ENCODE results near the gene ILDR1. TPM values are rescaled to one million over a fixed set of nuclear protein-coding genes. Genes with fewer than 3 reads are reported as not detected.
"Not testable (repeated sequence)": the region's sequence is repeated elsewhere in the genome, so short reads cannot be mapped to it uniquely, and the experiment has no call there.

The ILDR1 gene
- total RNA-seq = 19.9 TPM

GRCh38 chr3:122021811-122022401, at the start of gene ILDR1:
Gene ILDR1, minus strand, starts transcription at chr3:122022247. Its CDS starts 170 bp downstream, at chr3:122022077.
- DNase-seq (ENCODE audit: low spot score) = peak; percentile 49

GRCh38 chr3:122067588-122068240, 45.7 kb upstream of the ILDR1 start:
- no peak for DNase-seq (ENCODE audit: low spot score)

GRCh38 chr3:122067214-122067550, 45.1 kb upstream of the ILDR1 start:
- no peak for DNase-seq (ENCODE audit: low spot score)

- DNase-seq (ENCODE audit: low spot score) = no peak
Observed at GRCh38 chr3:122066331-122067213, 44.5 kb upstream of the ILDR1 start.

GRCh38 chr3:122064326-122064725, 42.3 kb upstream of the ILDR1 start:
- no peak for DNase-seq (ENCODE audit: low spot score)

- no peak for DNase-seq (ENCODE audit: low spot score)
Observed at GRCh38 chr3:122063908-122064307, 41.9 kb upstream of the ILDR1 start.

- no peak for DNase-seq (ENCODE audit: low spot score)
Observed at GRCh38 chr3:122060040-122060698, 38.1 kb upstream of the ILDR1 start.

GRCh38 chr3:122058294-122058693, 36.2 kb upstream of the ILDR1 start:
- DNase-seq (ENCODE audit: low spot score) = no peak

GRCh38 chr3:122057671-122058070, 35.6 kb upstream of the ILDR1 start:
- no peak for DNase-seq (ENCODE audit: low spot score)

- DNase-seq (ENCODE audit: low spot score) = no peak
Observed at GRCh38 chr3:122055215-122055614, 33.2 kb upstream of the ILDR1 start, which contains the start of gene CD86. Gene CD86, plus strand, starts transcription at chr3:122055362. Its CDS starts 128 bp downstream, at chr3:122055490.

GRCh38 chr3:122052968-122053367, 30.9 kb upstream of the ILDR1 start:
- DNase-seq (ENCODE audit: low spot score) = no peak

GRCh38 chr3:122047773-122048172, 25.7 kb upstream of the ILDR1 start:
- not testable (repeated sequence) for DNase-seq (ENCODE audit: low spot score)

- not testable (repeated sequence) for DNase-seq (ENCODE audit: low spot score)
Observed at GRCh38 chr3:122047296-122047695, 25.2 kb upstream of the ILDR1 start.

GRCh38 chr3:122033023-122033422, 11.0 kb upstream of the ILDR1 start:
- no peak for DNase-seq (ENCODE audit: low spot score)

GRCh38 chr3:122032531-122032930, 10.5 kb upstream of the ILDR1 start:
- DNase-seq (ENCODE audit: low spot score) = no peak

- DNase-seq (ENCODE audit: low spot score) = no peak
Observed at GRCh38 chr3:122031123-122031468, 9.0 kb upstream of the ILDR1 start.

GRCh38 chr3:122030381-122031122, 8.5 kb upstream of the ILDR1 start:
- DNase-seq (ENCODE audit: low spot score) = no peak

GRCh38 chr3:122025296-122025695, 3.2 kb upstream of the ILDR1 start:
- no peak for DNase-seq (ENCODE audit: low spot score)

- DNase-seq (ENCODE audit: low spot score) = no peak
Observed at GRCh38 chr3:122024800-122025199, 2.8 kb upstream of the ILDR1 start.

GRCh38 chr3:122023335-122023910, 1.4 kb upstream of the ILDR1 start:
- no peak for DNase-seq (ENCODE audit: low spot score)

GRCh38 chr3:122021037-122021436, 1.0 kb downstream of the ILDR1 start:
- DNase-seq (ENCODE audit: low spot score) = no peak
